ENCODE results near the gene IL18.

- TF ChIP-seq CTCF (IDR thresholded peaks at IDR 0.05; ENCODE audit: low read length): no peak
- TF ChIP-seq EZH2phosphoT487 (IDR thresholded peaks at IDR 0.05; ENCODE audit: low read length): no peak
- no peak for TF ChIP-seq EZH2 (optimal IDR thresholded peaks at IDR 0.05; ENCODE audit: low read depth, low read length)
These were observed 9.3 kb upstream of the IL18 start for GRCh38 chr11:112173152-112173551.

Measured in MM.1S (cell line).